Measurements from ENCODE around the gene UBE3C.

Gene UBE3C

DNA sequence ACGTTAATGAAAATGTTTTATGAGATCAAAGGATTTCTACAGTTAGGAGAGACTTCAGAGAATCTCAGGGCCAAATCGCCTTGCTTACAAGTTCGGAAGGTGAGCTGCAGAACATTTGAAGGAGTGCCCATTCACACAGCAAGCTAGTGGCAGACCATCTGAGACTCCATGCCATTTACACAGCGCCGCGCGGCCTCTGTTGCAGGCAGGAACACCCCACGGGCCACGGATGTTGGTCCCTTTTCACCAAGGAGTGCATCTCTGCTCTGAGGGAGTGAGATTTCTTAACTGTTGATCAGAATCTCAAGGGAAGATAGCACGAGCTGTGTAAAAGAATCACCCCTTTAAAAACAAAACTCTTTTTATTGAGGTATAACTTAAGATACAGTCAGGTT, 1.8 kb downstream of the UBE3C start:
- no peaks in the 10 kb centered on the region for H3K27me3 ChIP-seq (replicated peaks)
- peaks cover 5% of the 10 kb centered on the region for H3K36me3 ChIP-seq (replicated peaks)
- TF ChIP-seq CTCF (IDR thresholded peaks at IDR 0.05; ENCODE audit: low read depth, low read length, missing control alignments) = no peak
- peak overlapping the region; percentile 85 for H3K4me3 ChIP-seq (ENCODE audit: low read depth, low read length)
- H3K27ac ChIP-seq = no peak overlapping the region
- in situ Hi-C loops (cut with HindIII; ENCODE audit: low pct_ligation_motif_present, low sequenced_read_pairs) = no loop called here
- DNase-seq = no peak

DNA sequence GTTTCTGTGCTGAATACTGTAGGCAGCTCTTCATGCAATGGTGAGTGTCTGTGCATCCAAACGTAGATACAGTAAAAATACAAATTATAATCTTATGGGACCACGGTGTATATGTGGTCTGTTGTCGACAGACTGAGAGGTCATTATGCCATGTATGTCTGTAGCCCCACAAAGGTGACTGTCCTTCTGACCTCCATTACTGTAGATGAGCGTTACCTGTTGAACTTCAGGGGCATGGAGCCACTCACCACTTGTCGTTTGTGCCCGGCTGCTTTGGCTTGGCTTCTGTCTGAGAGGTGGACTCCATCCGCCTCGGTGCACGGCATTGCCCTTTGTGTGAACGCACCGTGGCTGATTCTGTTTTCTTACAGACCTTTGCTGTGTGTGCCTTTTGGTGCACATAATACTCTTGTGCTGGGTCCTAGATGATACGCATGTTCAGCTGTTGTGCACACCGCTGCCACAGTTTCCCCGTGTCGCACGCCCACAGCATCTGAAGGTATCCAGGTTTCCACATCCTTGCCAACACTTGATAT, 2.9 kb downstream of the UBE3C start:
- in situ Hi-C loops (cut with HindIII; ENCODE audit: low pct_ligation_motif_present, low sequenced_read_pairs) = no loop called here
- TF ChIP-seq CTCF (IDR thresholded peaks at IDR 0.05; ENCODE audit: low read depth, low read length, missing control alignments) = no peak
- H3K27ac ChIP-seq = no peak overlapping the region
- no peaks in the 10 kb centered on the region for H3K27me3 ChIP-seq (replicated peaks)
- no peak overlapping the region for H3K4me3 ChIP-seq (ENCODE audit: low read depth, low read length)
- H3K36me3 ChIP-seq (replicated peaks) = peaks cover 5% of the 10 kb centered on the region
- no peak for DNase-seq

- in situ Hi-C loops (cut with HindIII; ENCODE audit: low pct_ligation_motif_present, low sequenced_read_pairs) = no loop called here
- H3K4me3 ChIP-seq (ENCODE audit: low read depth, low read length) = no peak overlapping the region
- TF ChIP-seq CTCF (IDR thresholded peaks at IDR 0.05; ENCODE audit: low read depth, low read length, missing control alignments) = no peak
- H3K27me3 ChIP-seq (replicated peaks) = no peaks in the 10 kb centered on the region
- H3K27ac ChIP-seq = no peak overlapping the region
- H3K36me3 ChIP-seq (replicated peaks) = peaks cover 5% of the 10 kb centered on the region
- no peak for DNase-seq
Measured at GRCh38 chr7:157143788-157144187, 5.1 kb downstream of the UBE3C start.

DNA sequence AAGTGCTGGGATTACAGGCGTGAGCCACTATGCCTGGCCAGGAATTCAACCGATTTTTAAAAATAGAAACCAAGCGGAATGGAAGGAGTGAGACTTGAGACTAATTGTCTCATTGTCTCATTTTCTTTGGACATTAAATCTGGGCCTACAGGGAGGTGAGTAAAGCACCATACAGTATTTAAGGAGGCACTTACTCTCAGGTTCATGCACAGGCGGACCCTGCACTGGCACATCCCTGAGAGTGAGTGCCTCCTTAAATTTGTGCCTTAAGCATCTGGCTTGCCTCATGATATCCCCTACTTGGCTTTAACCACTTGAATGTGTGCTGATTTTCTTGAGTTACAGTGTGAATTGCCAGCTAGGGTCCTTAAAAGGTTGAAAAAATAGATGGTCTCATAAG, 10.6 kb downstream of the UBE3C start:
- no peak for DNase-seq
- in situ Hi-C loops (cut with HindIII; ENCODE audit: low pct_ligation_motif_present, low sequenced_read_pairs) = no loop called here
- no peaks in the 10 kb centered on the region for H3K36me3 ChIP-seq (replicated peaks)

GRCh38 chr7:157150882-157151281, 12.2 kb downstream of the UBE3C start:
- H3K4me3 ChIP-seq (ENCODE audit: low read depth, low read length) = no peak overlapping the region
- TF ChIP-seq CTCF (IDR thresholded peaks at IDR 0.05; ENCODE audit: low read depth, low read length, missing control alignments) = no peak
- no peaks in the 10 kb centered on the region for H3K27me3 ChIP-seq (replicated peaks)
- H3K36me3 ChIP-seq (replicated peaks) = no peaks in the 10 kb centered on the region
- peak; percentile 26 for DNase-seq
- in situ Hi-C loops (cut with HindIII; ENCODE audit: low pct_ligation_motif_present, low sequenced_read_pairs) = no loop called here
- H3K27ac ChIP-seq = no peak overlapping the region

More for the DNA sequence above, 10.6 kb downstream of the UBE3C start:
- H3K27me3 ChIP-seq (replicated peaks) = no peaks in the 10 kb centered on the region
- no peak overlapping the region for H3K4me3 ChIP-seq (ENCODE audit: low read depth, low read length)
- no peak overlapping the region for H3K27ac ChIP-seq
- TF ChIP-seq CTCF (IDR thresholded peaks at IDR 0.05; ENCODE audit: low read depth, low read length, missing control alignments) = no peak

GRCh38 chr7:157151626-157152339, 13.1 kb downstream of the UBE3C start:
- H3K27ac ChIP-seq = no peak overlapping the region
- H3K36me3 ChIP-seq (replicated peaks) = no peaks in the 10 kb centered on the region
- TF ChIP-seq CTCF (IDR thresholded peaks at IDR 0.05; ENCODE audit: low read depth, low read length, missing control alignments) = no peak
- in situ Hi-C loops (cut with HindIII; ENCODE audit: low pct_ligation_motif_present, low sequenced_read_pairs) = no loop called here
- no peaks in the 10 kb centered on the region for H3K27me3 ChIP-seq (replicated peaks)
- DNase-seq = no peak
- H3K4me3 ChIP-seq (ENCODE audit: low read depth, low read length) = no peak overlapping the region
